Measurements from ENCODE around the gene WDR1.

Gene WDR1

GRCh38 chr4:10040049-10040892 lies 76.3 kb downstream of the WDR1 start:
- Histone ChIP-seq H3K4me2 (ENCODE audit: insufficient read depth, low read length) (no peak overlapping the region), H4K20me1 (ENCODE audit: insufficient read depth, low read length) (no peaks in the 10 kb centered on the region), H3K79me2 (ENCODE audit: insufficient read depth, low read length) (no peaks in the 10 kb centered on the region), H3K4me3 (ENCODE audit: low read depth in 1 of 2, low read length in 2 of 2) (no peak overlapping the region), H3K27me3 (ENCODE audit: insufficient read depth, low read length, poor library complexity) (no peaks in the 10 kb centered on the region), H3K27ac (ENCODE audit: low read length) (no peak overlapping the region), H2AFZ (ENCODE audit: low read depth, low read length) (no peak overlapping the region), H3K9ac (ENCODE audit: low read depth, low read length) (no peak overlapping the region), H3K9me3 (ENCODE audit: insufficient read depth, low read length, severe bottlenecking) (peaks cover 4% of the 10 kb centered on the region), H3K36me3 (ENCODE audit: insufficient read depth, low read length) (no peaks in the 10 kb centered on the region), H3K4me1 (ENCODE audit: insufficient read depth, low read length) (no peaks in the 10 kb centered on the region)
- DNase-seq (no peak), ATAC-seq (ENCODE audit: insufficient read depth, low read depth) (no peak)
- no peak for TF ChIP-seq CTCF (IDR thresholded peaks at IDR 0.05; ENCODE audit: borderline replicate concordance, extremely low read depth, low read length, poor library complexity, severe bottlenecking)

- Histone ChIP-seq H3K4me1 (ENCODE audit: insufficient read depth, low read length) (no peaks in the 10 kb centered on the region), H2AFZ (ENCODE audit: low read depth, low read length) (no peak overlapping the region), H3K4me3 (ENCODE audit: low read depth in 1 of 2, low read length in 2 of 2) (no peak overlapping the region), H3K9ac (ENCODE audit: low read depth, low read length) (no peak overlapping the region), H3K36me3 (ENCODE audit: insufficient read depth, low read length) (no peaks in the 10 kb centered on the region), H3K27ac (ENCODE audit: low read length) (no peak overlapping the region), H3K4me2 (ENCODE audit: insufficient read depth, low read length) (no peak overlapping the region), H3K9me3 (ENCODE audit: insufficient read depth, low read length, severe bottlenecking) (no peaks in the 10 kb centered on the region), H3K27me3 (ENCODE audit: insufficient read depth, low read length, poor library complexity) (peaks cover 2% of the 10 kb centered on the region), H4K20me1 (ENCODE audit: insufficient read depth, low read length) (no peaks in the 10 kb centered on the region), H3K79me2 (ENCODE audit: insufficient read depth, low read length) (no peaks in the 10 kb centered on the region)
- TF ChIP-seq EZH2 (IDR thresholded peaks at IDR 0.05; ENCODE audit: borderline replicate concordance, low read depth, low read length, severe bottlenecking) (no peak), CTCF (IDR thresholded peaks at IDR 0.05; ENCODE audit: borderline replicate concordance, extremely low read depth, low read length, poor library complexity, severe bottlenecking) (no peak)
- ATAC-seq (ENCODE audit: insufficient read depth, low read depth) (no peak), DNase-seq (no peak)
Measured at GRCh38 chr4:10036807-10037342, 79.7 kb downstream of the WDR1 start.

- TF ChIP-seq CTCF (IDR thresholded peaks at IDR 0.05; ENCODE audit: borderline replicate concordance, extremely low read depth, low read length, poor library complexity, severe bottlenecking) (no peak), EZH2 (IDR thresholded peaks at IDR 0.05; ENCODE audit: borderline replicate concordance, low read depth, low read length, severe bottlenecking) (no peak)
- no peaks in the 10 kb centered on the region for H3K9me3 ChIP-seq (ENCODE audit: insufficient read depth, low read length, severe bottlenecking)
- H2AFZ ChIP-seq (ENCODE audit: low read depth, low read length): no peak overlapping the region
- H3K4me2 ChIP-seq (ENCODE audit: insufficient read depth, low read length): no peak overlapping the region
- H4K20me1 ChIP-seq (ENCODE audit: insufficient read depth, low read length): no peaks in the 10 kb centered on the region
- DNase-seq: no peak
- no peak overlapping the region for H3K4me3 ChIP-seq (ENCODE audit: low read depth in 1 of 2, low read length in 2 of 2)
- no peaks in the 10 kb centered on the region for H3K4me1 ChIP-seq (ENCODE audit: insufficient read depth, low read length)
- no peak for ATAC-seq (ENCODE audit: insufficient read depth, low read depth)
- no peak overlapping the region for H3K27ac ChIP-seq (ENCODE audit: low read length)
- no peak overlapping the region for H3K9ac ChIP-seq (ENCODE audit: low read depth, low read length)
- no peaks in the 10 kb centered on the region for H3K79me2 ChIP-seq (ENCODE audit: insufficient read depth, low read length)
- no peaks in the 10 kb centered on the region for H3K36me3 ChIP-seq (ENCODE audit: insufficient read depth, low read length)
- peaks cover 2% of the 10 kb centered on the region for H3K27me3 ChIP-seq (ENCODE audit: insufficient read depth, low read length, poor library complexity)
Measured at GRCh38 chr4:10035130-10035529, 81.5 kb downstream of the WDR1 start.
